Tibial artery (tissue), 4 donors: ENCODE measurements around the gene ATP6V1B1.

Experiments
- DNase-seq, 2 donors: peaks; one replicate each; pipeline ENCODE4 v3.0.0-alpha.2; 2019
- H3K27ac ChIP-seq, 2 donors: fragments of 200-600 bp; sonication (generic) in 1 of 2; 1 replicate in 1 of 2; 2 replicates in 1 of 2; pipeline ENCODE4 v1.5.1; 2018 to 2019; ENCODE audit warnings: mild to moderate bottlenecking in 1 of 2
- H3K27me3 ChIP-seq, 2 donors: fragments of 200-600 bp; sonication (generic) in 1 of 2; one replicate each; pipeline versions ENCODE4 v1.5.1 to v1.6.0; 2016 to 2019
- H3K36me3 ChIP-seq, 3 donors: fragments of 200-600 bp; sonication (generic) in 2 of 3; one replicate each; pipeline ENCODE4 v1.5.1; 2016 to 2019; ENCODE audit warnings: mild to moderate bottlenecking in 2 of 3
- H3K4me1 ChIP-seq, 4 donors: fragments of 200-600 bp; sonication (generic) in 2 of 4; 1 replicate in 3 of 4; 2 replicates in 1 of 4; pipeline ENCODE4 v1.5.1; 2016 to 2019
- H3K4me3 ChIP-seq, 2 donors: fragments of 200-600 bp; sonication (generic) in 1 of 2; 1 replicate in 1 of 2; 2 replicates in 1 of 2; pipeline ENCODE4 v1.5.1; 2018 to 2019; ENCODE audit warnings: mild to moderate bottlenecking in 2 of 2
- H3K9me3 ChIP-seq, 3 donors: fragments of 200-600 bp; sonication (generic) in 1 of 3; one replicate each; pipeline ENCODE4 v1.5.1; 2016 to 2019
- intact Hi-C: fragments of 100-400 bp; cut with DNase I; formaldehyde crosslinking; loops from one replicate; pipeline ENCODE4 v1.15.0; 2023; ENCODE audit warnings: low total_unique reads
- TF ChIP-seq, protein P1 (sequence below), 2 experiments: fragments of 200-600 bp in 1 of 2; fragments of 450-650 bp in 1 of 2; IDR thresholded peaks; one replicate each; pipeline ENCODE4 v1.5.1; 2017 to 2019; ENCODE audit warnings: antibody characterized with exemption in 2 of 2, mild to moderate bottlenecking in 1 of 2, moderate library complexity in 1 of 2

ATP6V1B1 gene

DNA sequence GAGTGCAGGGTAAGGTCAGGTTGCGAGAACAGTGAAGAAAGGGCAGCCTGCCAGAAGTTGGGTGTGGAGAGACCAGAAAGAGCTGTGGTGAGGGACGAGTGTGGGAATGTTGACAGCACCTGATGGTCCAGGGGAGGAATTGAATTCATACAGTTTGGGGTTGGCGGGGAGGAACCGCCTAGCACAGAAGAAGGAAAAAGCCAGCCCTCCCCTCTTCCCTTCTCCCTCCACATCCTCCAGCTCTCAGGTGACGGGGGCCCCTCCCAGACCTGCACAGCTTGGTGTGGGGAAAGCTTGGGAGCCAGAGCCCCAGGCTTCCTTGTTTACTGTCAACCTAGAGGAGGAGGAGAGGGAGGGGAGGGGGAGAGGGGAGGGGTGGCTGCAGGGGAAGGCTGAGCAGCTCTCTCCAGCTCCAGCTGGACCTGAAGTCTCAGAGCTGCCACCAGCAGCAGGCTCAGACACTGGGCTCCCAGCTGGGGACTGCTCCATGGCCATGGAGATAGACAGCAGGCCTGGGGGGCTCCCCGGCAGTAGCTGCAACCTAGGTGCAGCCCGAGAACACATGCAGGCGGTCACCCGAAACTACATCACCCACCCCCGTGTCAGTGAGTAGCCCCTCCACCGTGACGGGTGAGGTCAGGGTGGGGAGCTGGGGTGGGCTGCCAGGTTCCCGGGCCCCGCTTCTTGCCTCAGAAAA lies at the start of gene ATP6V1B1:
Gene ATP6V1B1 (plus strand): TSS at position 433 of the 697 bp plus-strand sequence. CDS start 55 bp downstream, at position 488.
- no peaks in the 10 kb centered on the region for H3K9me3 ChIP-seq
- DNase-seq = peak in 1 of 2 donors; percentile 48
- no peaks in the 10 kb centered on the region for H3K36me3 ChIP-seq
- no peak within 1 kb of the TSS for H3K4me3 ChIP-seq
- intact Hi-C loops = no loop called here
- H3K4me1 ChIP-seq = no peaks in the 10 kb centered on the region
- TF ChIP-seq, protein P1, sequence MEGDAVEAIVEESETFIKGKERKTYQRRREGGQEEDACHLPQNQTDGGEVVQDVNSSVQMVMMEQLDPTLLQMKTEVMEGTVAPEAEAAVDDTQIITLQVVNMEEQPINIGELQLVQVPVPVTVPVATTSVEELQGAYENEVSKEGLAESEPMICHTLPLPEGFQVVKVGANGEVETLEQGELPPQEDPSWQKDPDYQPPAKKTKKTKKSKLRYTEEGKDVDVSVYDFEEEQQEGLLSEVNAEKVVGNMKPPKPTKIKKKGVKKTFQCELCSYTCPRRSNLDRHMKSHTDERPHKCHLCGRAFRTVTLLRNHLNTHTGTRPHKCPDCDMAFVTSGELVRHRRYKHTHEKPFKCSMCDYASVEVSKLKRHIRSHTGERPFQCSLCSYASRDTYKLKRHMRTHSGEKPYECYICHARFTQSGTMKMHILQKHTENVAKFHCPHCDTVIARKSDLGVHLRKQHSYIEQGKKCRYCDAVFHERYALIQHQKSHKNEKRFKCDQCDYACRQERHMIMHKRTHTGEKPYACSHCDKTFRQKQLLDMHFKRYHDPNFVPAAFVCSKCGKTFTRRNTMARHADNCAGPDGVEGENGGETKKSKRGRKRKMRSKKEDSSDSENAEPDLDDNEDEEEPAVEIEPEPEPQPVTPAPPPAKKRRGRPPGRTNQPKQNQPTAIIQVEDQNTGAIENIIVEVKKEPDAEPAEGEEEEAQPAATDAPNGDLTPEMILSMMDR (IDR thresholded peaks at IDR 0.05) = no peak
- H3K27ac ChIP-seq = no peak within 1 kb of the TSS
- peaks cover 0 to 38% of the 10 kb centered on the region in 2 donors for H3K27me3 ChIP-seq

DNA sequence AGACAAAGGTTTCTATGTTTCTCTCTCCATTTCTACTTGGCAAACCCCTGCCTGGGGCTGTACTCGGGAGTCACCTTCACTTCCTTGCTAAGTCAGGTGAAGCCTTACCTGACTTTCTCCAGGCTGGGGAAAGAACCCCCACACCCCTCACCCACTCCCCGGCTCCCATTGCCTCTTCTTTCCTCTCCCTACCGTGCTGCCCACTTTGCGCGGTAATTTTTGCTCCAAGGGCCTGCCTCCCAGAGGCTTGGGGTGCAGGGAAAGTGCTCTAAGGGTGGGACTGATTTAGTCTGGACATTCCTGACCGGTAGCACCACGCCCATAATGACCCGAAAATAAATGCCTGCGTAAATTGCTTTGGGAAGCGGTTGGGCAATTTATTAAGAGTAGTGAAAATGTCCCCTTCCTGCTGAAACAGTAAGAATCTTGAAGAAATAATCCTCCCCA lies 49.1 kb upstream of the ATP6V1B1 start:
- intact Hi-C loops = no loop called here
- TF ChIP-seq, protein P1 (IDR thresholded peaks at IDR 0.05) = no peak
- H3K4me3 ChIP-seq = no peak overlapping the region
- no peaks in the 10 kb centered on the region for H3K9me3 ChIP-seq
- no peaks in the 10 kb centered on the region for H3K36me3 ChIP-seq
- DNase-seq = no peak
- H3K27ac ChIP-seq = no peak overlapping the region
- H3K4me1 ChIP-seq = peaks cover 0 to 22% (median 16%) of the 10 kb centered on the region in 4 donors
- peaks cover 12 to 93% of the 10 kb centered on the region in 2 donors for H3K27me3 ChIP-seq

GRCh38 chr2:70887208-70887549 lies 48.5 kb upstream of the ATP6V1B1 start:
- no peaks in the 10 kb centered on the region for H3K36me3 ChIP-seq
- TF ChIP-seq, protein P1 (IDR thresholded peaks at IDR 0.05) = no peak
- H3K27me3 ChIP-seq = peaks cover 12 to 95% of the 10 kb centered on the region in 2 donors
- peaks cover 0 to 22% (median 16%) of the 10 kb centered on the region in 4 donors for H3K4me1 ChIP-seq
- H3K27ac ChIP-seq = no peak overlapping the region
- DNase-seq = no peak
- intact Hi-C loops = no loop called here
- no peaks in the 10 kb centered on the region for H3K9me3 ChIP-seq
- H3K4me3 ChIP-seq = peak overlapping the region; percentile 37 to 50

GRCh38 chr2:70887550-70888246 lies 48.0 kb upstream of the ATP6V1B1 start:
- intact Hi-C loops = no loop called here
- Histone ChIP-seq H3K27me3 (peaks cover 12 to 94% of the 10 kb centered on the region in 2 donors), H3K36me3 (no peaks in the 10 kb centered on the region), H3K9me3 (no peaks in the 10 kb centered on the region), H3K27ac (no peak overlapping the region), H3K4me3 (peak overlapping the region; percentile 37 to 50), H3K4me1 (peaks cover 0 to 22% (median 16%) of the 10 kb centered on the region in 4 donors)
- TF ChIP-seq, protein P1 (IDR thresholded peaks at IDR 0.05) = no peak
- no peak for DNase-seq

DNA sequence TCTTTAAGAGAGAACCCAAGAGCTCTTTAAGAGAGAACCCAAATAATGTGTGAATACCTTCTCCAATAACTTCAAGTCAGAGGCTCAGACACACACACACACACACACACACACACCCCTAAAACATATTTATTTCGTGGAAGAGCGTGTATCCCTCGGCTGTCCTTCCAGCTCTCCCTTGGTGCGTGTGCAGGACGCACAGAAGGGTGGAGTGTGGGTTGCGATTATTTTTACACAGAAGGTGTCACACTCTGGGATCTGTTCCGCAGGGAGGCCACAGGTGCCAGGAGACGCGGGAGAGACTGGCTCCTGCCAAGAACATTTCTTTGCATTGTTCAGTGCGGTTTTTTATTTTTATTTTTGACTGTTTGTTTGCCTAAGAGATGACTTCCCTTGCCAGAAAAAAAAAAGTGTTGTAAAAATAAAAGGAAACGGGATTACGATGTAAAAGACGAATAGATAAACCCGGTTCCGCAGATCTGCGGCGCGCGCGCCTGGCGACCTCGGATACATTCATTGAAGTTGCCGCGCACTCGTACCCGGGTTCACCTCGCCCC lies 47.3 kb upstream of the ATP6V1B1 start:
- H3K4me3 ChIP-seq = no peak overlapping the region
- intact Hi-C loops = no loop called here
- DNase-seq = no peak
- H3K4me1 ChIP-seq = peaks cover 0 to 22% (median 16%) of the 10 kb centered on the region in 4 donors
- peaks cover 12 to 89% of the 10 kb centered on the region in 2 donors for H3K27me3 ChIP-seq
- H3K27ac ChIP-seq = no peak overlapping the region
- H3K36me3 ChIP-seq = no peaks in the 10 kb centered on the region
- TF ChIP-seq, protein P1 (IDR thresholded peaks at IDR 0.05) = no peak
- no peaks in the 10 kb centered on the region for H3K9me3 ChIP-seq
